GM12878 (cell line): ENCODE data around the gene BCAT1. TPM values are rescaled to one million over a fixed set of nuclear protein-coding genes. Genes with fewer than 3 reads are reported as not detected.

Experiments used
- BHLHE40 ChIP-seq, 2 experiments: fragments of 450-650 bp in 1 of 2; IDR thresholded peaks; 2 replicates each; pipeline ENCODE4 v1.6.1; 2011 to 2017; ENCODE audit warnings: low read depth in 2 of 2, borderline replicate concordance in 1 of 2, improper control_type of control experiment in 1 of 2, low read length in 1 of 2, mild to moderate bottlenecking in 1 of 2
- CHD2 ChIP-seq: IDR thresholded peaks from 2 replicates; pipeline ENCODE4 v1.6.1; 2011; ENCODE audit warnings: low read depth, low read length, improper control_type of control experiment, borderline replicate concordance
- FOS ChIP-seq: IDR thresholded peaks from 3 replicates; pipeline ENCODE4 v1.6.1; 2011; ENCODE audit warnings: borderline replicate concordance; ENCODE audit not compliant: insufficient read length; ENCODE audit errors: extremely low read depth
- FOXM1 ChIP-seq: IDR thresholded peaks from 2 replicates; pipeline ENCODE4 v1.6.1; 2012; ENCODE audit warnings: low read depth, mild to moderate bottlenecking, inconsistent platforms, low read length, moderate library complexity
- GABPA ChIP-seq: IDR thresholded peaks from 2 replicates; pipeline ENCODE4 v1.6.1; 2014; ENCODE audit warnings: antibody characterized with exemption, low read depth, mild to moderate bottlenecking, inconsistent platforms
- HDAC6 ChIP-seq: fragments of 200-600 bp; sonication (generic); IDR thresholded peaks from one replicate; pipeline ENCODE4 v1.8.0; 2017; ENCODE audit warnings: antibody characterized with exemption; ENCODE audit not compliant: unreplicated experiment
- JUND ChIP-seq: IDR thresholded peaks from 2 replicates; pipeline ENCODE4 v1.6.1; 2012; ENCODE audit warnings: low read depth, mild to moderate bottlenecking, low read length, improper control_type of control experiment, moderate library complexity
- NFYB ChIP-seq: IDR thresholded peaks from 2 replicates; pipeline ENCODE4 v1.6.1; 2011; ENCODE audit warnings: low read depth, mild to moderate bottlenecking, low read length, improper control_type of control experiment, moderate library complexity; ENCODE audit not compliant: insufficient read depth
- NR2C2 ChIP-seq: IDR thresholded peaks from 2 replicates; pipeline ENCODE4 v1.6.1; 2011; ENCODE audit warnings: borderline replicate concordance, low read depth; ENCODE audit not compliant: control insufficient read depth, insufficient read length
- NRF1 ChIP-seq: conservative IDR thresholded peaks from 2 replicates; pipeline ENCODE4 v1.6.1; 2011; ENCODE audit warnings: mild to moderate bottlenecking, low read depth, low read length, improper control_type of control experiment
- PML ChIP-seq: IDR thresholded peaks from 2 replicates; pipeline ENCODE4 v1.6.1; 2012; ENCODE audit warnings: low read length, inconsistent platforms
- POLR2A ChIP-seq: IDR thresholded peaks from 2 replicates; pipeline ENCODE4 v1.6.1; 2011; ENCODE audit warnings: low read depth, mild to moderate bottlenecking, low read length
- POLR2AphosphoS2 ChIP-seq: IDR thresholded peaks from 2 replicates; pipeline ENCODE4 v1.6.1; 2011; ENCODE audit warnings: low read depth, mild to moderate bottlenecking, low read length, improper control_type of control experiment, moderate library complexity
- RCOR1 ChIP-seq: conservative IDR thresholded peaks from 2 replicates; pipeline ENCODE4 v1.6.1; 2012; ENCODE audit warnings: low read depth, low read length, improper control_type of control experiment
- RUNX3 ChIP-seq: IDR thresholded peaks from 2 replicates; pipeline ENCODE4 v1.6.1; 2012; ENCODE audit warnings: low read length, inconsistent platforms
- SIX5 ChIP-seq: IDR thresholded peaks from 2 replicates; pipeline ENCODE4 v1.6.1; 2011; ENCODE audit warnings: mild to moderate bottlenecking, low read depth, low read length, moderate library complexity; ENCODE audit not compliant: severe bottlenecking
- SMAD5 ChIP-seq: IDR thresholded peaks from 2 replicates; pipeline ENCODE4 v1.6.1; 2016; ENCODE audit warnings: antibody characterized with exemption, low read depth
- TCF12 ChIP-seq: IDR thresholded peaks from 2 replicates; pipeline ENCODE4 v1.6.1; 2011; ENCODE audit warnings: low read depth, mild to moderate bottlenecking, low read length
- YY1 ChIP-seq: IDR thresholded peaks from 2 replicates; pipeline ENCODE4 v1.6.1; 2011; ENCODE audit warnings: low read depth, mild to moderate bottlenecking, low read length
- ZNF622 ChIP-seq: fragments of 450-650 bp; IDR thresholded peaks from 2 replicates; pipeline ENCODE4 v1.6.1; 2017; ENCODE audit warnings: mild to moderate bottlenecking, inconsistent platforms
- polyA plus RNA-seq, 11 experiments: library from polyadenylated mRNA; depleted of rRNA in 4 of 11; unstranded in 6 of 11; stranded (reverse) in 5 of 11; fragments of >200 nt; fragmentation: Nextera tagmentation in 4 of 11; fragmentation: Illumina TruSeq in 1 of 11; extraction: Ambion mirVana in 4 of 11; extraction: Trizol in 1 of 11; gene quantifications; 1 replicate in 1 of 11; 2 replicates in 10 of 11; pipeline versions ENCODE4 v1.2.1 to v1.2.3, GENCODE V29; 2011 to 2016; ENCODE audit warnings: inconsistent platforms in 2 of 11, missing spikeins in 2 of 11, low read depth in 1 of 11
- total RNA-seq, 4 experiments: library from RNA; depleted of rRNA in 3 of 4; stranded (reverse); fragments of >200 nt in 3 of 4; fragmentation: Illumina TruSeq in 1 of 4; extraction: Trizol in 1 of 4; gene quantifications; 2 replicates each; pipeline versions ENCODE4 v1.2.1 to v1.2.3, GENCODE V29; 2013 to 2021
- TF ChIP-seq, protein P1 (sequence below): fragments of 150-350 bp; IDR thresholded peaks from 2 replicates; pipeline ENCODE4 v1.6.1; 2014; ENCODE audit warnings: mild to moderate bottlenecking, low read depth, low read length
- TF ChIP-seq, protein P2 (sequence below): IDR thresholded peaks from 2 replicates; pipeline ENCODE4 v1.6.1; 2012; ENCODE audit warnings: low read depth, low read length, improper control_type of control experiment
- TF ChIP-seq, protein P3 (sequence below): IDR thresholded peaks from 2 replicates; pipeline ENCODE4 v1.6.1; 2011; ENCODE audit warnings: low read depth, low read length, improper control_type of control experiment, borderline replicate concordance
- TF ChIP-seq, protein P4 (sequence below): fragments of 450-650 bp; IDR thresholded peaks from 2 replicates; pipeline ENCODE4 v1.6.1; 2017; ENCODE audit warnings: low read depth, mild to moderate bottlenecking, moderate library complexity
- TF ChIP-seq, protein P5 (sequence below): IDR thresholded peaks from 2 replicates; pipeline ENCODE4 v1.6.1; 2012; ENCODE audit warnings: low read depth, low read length, improper control_type of control experiment
- TF ChIP-seq, protein P6 (sequence below): IDR thresholded peaks from 2 replicates; pipeline ENCODE4 v1.6.1; 2011; ENCODE audit warnings: low read depth, mild to moderate bottlenecking, low read length, moderate library complexity, borderline replicate concordance; ENCODE audit errors: extremely low read depth

Gene BCAT1
- total and polyA plus RNA-seq, 10 of the 15 experiments (the other 5 are each of a cell fraction or from before 2014, with no cell fraction given): 26.2 to 187 (median 81.9) TPM

DNA sequence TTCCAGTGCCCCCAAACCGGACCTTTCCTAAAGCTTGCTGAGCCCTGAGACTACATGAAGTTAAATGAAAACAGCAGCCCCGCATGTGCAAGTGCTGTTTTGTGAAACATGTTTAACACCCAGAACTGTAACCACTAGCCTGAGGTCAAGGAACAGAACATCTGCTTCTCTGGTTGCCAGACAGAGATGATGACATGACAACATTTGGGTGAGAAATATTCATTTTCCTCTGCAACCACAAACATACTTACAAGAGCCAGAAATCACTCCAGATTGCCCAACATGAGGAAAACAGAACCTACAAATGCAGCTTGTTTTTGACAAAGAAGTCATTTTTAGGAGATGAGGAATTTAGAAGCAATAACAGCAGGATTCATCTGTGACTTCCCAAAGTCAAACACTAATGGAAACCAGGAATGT, 110.4 kb downstream of the BCAT1 start (continued):
- peak; percentile 82 to 85 for TF ChIP-seq BHLHE40 (IDR thresholded peaks at IDR 0.05; ENCODE audit: borderline replicate concordance in 1 of 2, low read depth in 2 of 2, low read length in 1 of 2)
- TF ChIP-seq PML: no peak
- TF ChIP-seq, protein P1, sequence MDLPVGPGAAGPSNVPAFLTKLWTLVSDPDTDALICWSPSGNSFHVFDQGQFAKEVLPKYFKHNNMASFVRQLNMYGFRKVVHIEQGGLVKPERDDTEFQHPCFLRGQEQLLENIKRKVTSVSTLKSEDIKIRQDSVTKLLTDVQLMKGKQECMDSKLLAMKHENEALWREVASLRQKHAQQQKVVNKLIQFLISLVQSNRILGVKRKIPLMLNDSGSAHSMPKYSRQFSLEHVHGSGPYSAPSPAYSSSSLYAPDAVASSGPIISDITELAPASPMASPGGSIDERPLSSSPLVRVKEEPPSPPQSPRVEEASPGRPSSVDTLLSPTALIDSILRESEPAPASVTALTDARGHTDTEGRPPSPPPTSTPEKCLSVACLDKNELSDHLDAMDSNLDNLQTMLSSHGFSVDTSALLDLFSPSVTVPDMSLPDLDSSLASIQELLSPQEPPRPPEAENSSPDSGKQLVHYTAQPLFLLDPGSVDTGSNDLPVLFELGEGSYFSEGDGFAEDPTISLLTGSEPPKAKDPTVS: no peak
- TF ChIP-seq POLR2AphosphoS2: no peak
- no peak for TF ChIP-seq NFYB
- TF ChIP-seq, protein P2, sequence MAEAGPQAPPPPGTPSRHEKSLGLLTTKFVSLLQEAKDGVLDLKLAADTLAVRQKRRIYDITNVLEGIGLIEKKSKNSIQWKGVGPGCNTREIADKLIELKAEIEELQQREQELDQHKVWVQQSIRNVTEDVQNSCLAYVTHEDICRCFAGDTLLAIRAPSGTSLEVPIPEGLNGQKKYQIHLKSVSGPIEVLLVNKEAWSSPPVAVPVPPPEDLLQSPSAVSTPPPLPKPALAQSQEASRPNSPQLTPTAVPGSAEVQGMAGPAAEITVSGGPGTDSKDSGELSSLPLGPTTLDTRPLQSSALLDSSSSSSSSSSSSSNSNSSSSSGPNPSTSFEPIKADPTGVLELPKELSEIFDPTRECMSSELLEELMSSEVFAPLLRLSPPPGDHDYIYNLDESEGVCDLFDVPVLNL: no peak
- no peak for TF ChIP-seq GABPA
- TF ChIP-seq, protein P3, sequence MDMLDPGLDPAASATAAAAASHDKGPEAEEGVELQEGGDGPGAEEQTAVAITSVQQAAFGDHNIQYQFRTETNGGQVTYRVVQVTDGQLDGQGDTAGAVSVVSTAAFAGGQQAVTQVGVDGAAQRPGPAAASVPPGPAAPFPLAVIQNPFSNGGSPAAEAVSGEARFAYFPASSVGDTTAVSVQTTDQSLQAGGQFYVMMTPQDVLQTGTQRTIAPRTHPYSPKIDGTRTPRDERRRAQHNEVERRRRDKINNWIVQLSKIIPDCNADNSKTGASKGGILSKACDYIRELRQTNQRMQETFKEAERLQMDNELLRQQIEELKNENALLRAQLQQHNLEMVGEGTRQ: no peak
- TF ChIP-seq SIX5: no peak
- peak; percentile 86; the same call in 1 of the 2 replicates for TF ChIP-seq FOXM1
- TF ChIP-seq SMAD5: no peak
- no peak for TF ChIP-seq NR2C2
- TF ChIP-seq, protein P4, sequence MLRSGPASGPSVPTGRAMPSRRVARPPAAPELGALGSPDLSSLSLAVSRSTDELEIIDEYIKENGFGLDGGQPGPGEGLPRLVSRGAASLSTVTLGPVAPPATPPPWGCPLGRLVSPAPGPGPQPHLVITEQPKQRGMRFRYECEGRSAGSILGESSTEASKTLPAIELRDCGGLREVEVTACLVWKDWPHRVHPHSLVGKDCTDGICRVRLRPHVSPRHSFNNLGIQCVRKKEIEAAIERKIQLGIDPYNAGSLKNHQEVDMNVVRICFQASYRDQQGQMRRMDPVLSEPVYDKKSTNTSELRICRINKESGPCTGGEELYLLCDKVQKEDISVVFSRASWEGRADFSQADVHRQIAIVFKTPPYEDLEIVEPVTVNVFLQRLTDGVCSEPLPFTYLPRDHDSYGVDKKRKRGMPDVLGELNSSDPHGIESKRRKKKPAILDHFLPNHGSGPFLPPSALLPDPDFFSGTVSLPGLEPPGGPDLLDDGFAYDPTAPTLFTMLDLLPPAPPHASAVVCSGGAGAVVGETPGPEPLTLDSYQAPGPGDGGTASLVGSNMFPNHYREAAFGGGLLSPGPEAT: no peak
- no peak for TF ChIP-seq ZNF622
- TF ChIP-seq, protein P5, sequence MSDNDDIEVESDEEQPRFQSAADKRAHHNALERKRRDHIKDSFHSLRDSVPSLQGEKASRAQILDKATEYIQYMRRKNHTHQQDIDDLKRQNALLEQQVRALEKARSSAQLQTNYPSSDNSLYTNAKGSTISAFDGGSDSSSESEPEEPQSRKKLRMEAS: no peak
- TF ChIP-seq HDAC6: no peak
- TF ChIP-seq TCF12: peak; percentile 93
- TF ChIP-seq, protein P6, sequence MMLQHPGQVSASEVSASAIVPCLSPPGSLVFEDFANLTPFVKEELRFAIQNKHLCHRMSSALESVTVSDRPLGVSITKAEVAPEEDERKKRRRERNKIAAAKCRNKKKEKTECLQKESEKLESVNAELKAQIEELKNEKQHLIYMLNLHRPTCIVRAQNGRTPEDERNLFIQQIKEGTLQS: no peak
- no peak for TF ChIP-seq POLR2A
- TF ChIP-seq NRF1: no peak
- no peak for TF ChIP-seq JUND
- TF ChIP-seq RUNX3: peak; percentile 97
- TF ChIP-seq RCOR1: no peak
- TF ChIP-seq FOS: no peak
- no peak for TF ChIP-seq YY1
- TF ChIP-seq CHD2: peak; percentile 60; the same call in 1 of the 2 replicates
